WTC11 (cell line): ENCODE measurements around the gene SBSN. TPM values are rescaled to one million over a fixed set of nuclear protein-coding genes. Genes with fewer than 3 reads are reported as not detected.

ENCODE experiments used
- ATAC-seq: fragments of 200-7000 bp; cut with Tn5 transposase; 2 replicates; pipeline ENCODE4 v1.10.0; 2021; ENCODE audit warnings: mild to moderate bottlenecking, moderate library complexity
- CTCF ChIA-PET: fragments of 300-600 bp; sonication (Branson Sonifier 250); formaldehyde crosslinking; loops from one replicate; lab custom pipeline; 2021; ENCODE audit warnings: antibody characterized with exemption; lab: Charles Lee
- POLR2A ChIA-PET: fragments of 350-600 bp; sonication (Branson Sonifier 250); formaldehyde crosslinking; loops from one replicate; lab custom pipeline; 2021; ENCODE audit warnings: antibody characterized with exemption; lab: Charles Lee
- DNase-seq: peaks from one replicate; pipeline ENCODE4 v3.0.0; 2021; ENCODE audit warnings: low spot score
- H3K27ac Mint-ChIP-seq: 2 replicates; pipeline ENCODE4 v1.8.0; 2021; ENCODE audit warnings: mixed read lengths
- H3K27me3 Mint-ChIP-seq: 2 replicates; pipeline ENCODE4 v1.8.0; 2021; ENCODE audit warnings: low read depth, mild to moderate bottlenecking, moderate library complexity, mixed read lengths
- H3K36me3 Mint-ChIP-seq: 2 replicates; pipeline ENCODE4 v1.8.0; 2021; ENCODE audit warnings: mixed read lengths
- H3K4me1 Mint-ChIP-seq: 2 replicates; pipeline ENCODE4 v1.8.0; 2022; ENCODE audit warnings: mixed read lengths
- H3K4me3 Mint-ChIP-seq: 2 replicates; pipeline ENCODE4 v1.8.0; 2021; ENCODE audit warnings: mild to moderate bottlenecking, moderate library complexity, mixed read lengths
- H3K9me3 Mint-ChIP-seq: 2 replicates; pipeline ENCODE4 v1.8.0; 2021; ENCODE audit warnings: mixed read lengths
- ATF1 ChIP-seq: sonication (generic); formaldehyde crosslinking; IDR thresholded peaks from 2 replicates; pipeline ENCODE4 v1.8.1; 2023; ENCODE audit warnings: mild to moderate bottlenecking, moderate library complexity, missing genetic modification reagents
- CDX4 ChIP-seq: fragments of 250-450 bp; sonication (Bioruptor Pico); IDR thresholded peaks from 2 replicates; pipeline ENCODE4 v1.9.0; 2021; ENCODE audit warnings: moderate library complexity, mild to moderate bottlenecking, inconsistent platforms, borderline replicate concordance
- EMX1 ChIP-seq: fragments of 250-450 bp; sonication (Bioruptor Pico); IDR thresholded peaks from 2 replicates; pipeline ENCODE4 v1.8.0; 2021; ENCODE audit warnings: mild to moderate bottlenecking
- ESRRA ChIP-seq: sonication (generic); formaldehyde crosslinking; IDR thresholded peaks from 2 replicates; pipeline ENCODE4 v1.8.1; 2022; ENCODE audit warnings: mild to moderate bottlenecking, missing genetic modification reagents, borderline replicate concordance
- ETV6 ChIP-seq: sonication (generic); formaldehyde crosslinking; IDR thresholded peaks from 2 replicates; pipeline ENCODE4 v1.8.1; 2022; ENCODE audit warnings: mild to moderate bottlenecking, missing genetic modification reagents
- FOXK1 ChIP-seq: sonication (generic); formaldehyde crosslinking; IDR thresholded peaks from 2 replicates; pipeline ENCODE4 v1.8.0; 2022; ENCODE audit warnings: mild to moderate bottlenecking, moderate library complexity, missing genetic modification reagents
- MAX ChIP-seq: sonication (generic); formaldehyde crosslinking; IDR thresholded peaks from 2 replicates; pipeline ENCODE4 v1.8.0; 2022; ENCODE audit warnings: mild to moderate bottlenecking, missing genetic modification reagents
- NFATC4 ChIP-seq: fragments of 250-450 bp; sonication (Bioruptor Pico); IDR thresholded peaks from 2 replicates; pipeline ENCODE4 v1.9.0; 2021; ENCODE audit warnings: mild to moderate bottlenecking
- NFE2L1 ChIP-seq: sonication (generic); formaldehyde crosslinking; IDR thresholded peaks from 2 replicates; pipeline ENCODE4 v1.8.1; 2023; ENCODE audit warnings: missing genetic modification reagents
- NR3C1 ChIP-seq: sonication (generic); formaldehyde crosslinking; conservative IDR thresholded peaks from 2 replicates; pipeline ENCODE4 v1.8.1; 2023; ENCODE audit warnings: low read depth, mild to moderate bottlenecking, missing genetic modification reagents
- SMAD4 ChIP-seq: sonication (generic); formaldehyde crosslinking; IDR thresholded peaks from 2 replicates; pipeline ENCODE4 v1.8.0; 2022; ENCODE audit warnings: mild to moderate bottlenecking, missing genetic modification reagents
- STAT6 ChIP-seq: sonication (generic); formaldehyde crosslinking; conservative IDR thresholded peaks from 2 replicates; pipeline ENCODE4 v1.8.1; 2023; ENCODE audit warnings: mild to moderate bottlenecking, low read depth, missing genetic modification reagents, moderate library complexity
- TEAD1 ChIP-seq: sonication (generic); formaldehyde crosslinking; IDR thresholded peaks from 2 replicates; pipeline ENCODE4 v1.8.0; 2022; ENCODE audit warnings: mild to moderate bottlenecking, missing genetic modification reagents
- TEAD4 ChIP-seq: sonication (generic); formaldehyde crosslinking; IDR thresholded peaks from 2 replicates; pipeline ENCODE4 v1.8.0; 2022; ENCODE audit warnings: mild to moderate bottlenecking, missing genetic modification reagents
- TP53 ChIP-seq: sonication (generic); formaldehyde crosslinking; IDR thresholded peaks from 2 replicates; pipeline ENCODE4 v1.8.1; 2023; ENCODE audit warnings: mild to moderate bottlenecking, missing genetic modification reagents
- ZMAT4 ChIP-seq: fragments of 250-450 bp; sonication (Bioruptor Pico); IDR thresholded peaks from 2 replicates; pipeline ENCODE4 v1.9.0; 2021; ENCODE audit warnings: mild to moderate bottlenecking
- ZNF138 ChIP-seq: sonication (generic); formaldehyde crosslinking; conservative IDR thresholded peaks from 2 replicates; pipeline ENCODE4 v1.8.1; 2022; ENCODE audit warnings: mild to moderate bottlenecking, moderate library complexity, missing genetic modification reagents
- ZNF219 ChIP-seq: sonication (generic); formaldehyde crosslinking; IDR thresholded peaks from 2 replicates; pipeline ENCODE4 v1.8.0; 2023; ENCODE audit warnings: missing genetic modification reagents, mild to moderate bottlenecking, borderline replicate concordance
- ZNF423 ChIP-seq: fragments of 250-450 bp; sonication (Bioruptor Pico); IDR thresholded peaks from 2 replicates; pipeline ENCODE4 v2.1.2; 2022; ENCODE audit warnings: mild to moderate bottlenecking, moderate library complexity
- ZNF425 ChIP-seq: fragments of 250-450 bp; sonication (Bioruptor Pico); conservative IDR thresholded peaks from 2 replicates; pipeline ENCODE4 v1.9.0; 2021; ENCODE audit warnings: mild to moderate bottlenecking
- ZNF671 ChIP-seq: fragments of 250-450 bp; sonication (Bioruptor Pico); IDR thresholded peaks from 2 replicates; pipeline ENCODE4 v1.8.0; 2021; ENCODE audit warnings: mild to moderate bottlenecking
- ZSCAN18 ChIP-seq: fragments of 250-450 bp; sonication (Bioruptor Pico); IDR thresholded peaks from 2 replicates; pipeline ENCODE4 v2.1.2; 2022; ENCODE audit warnings: mild to moderate bottlenecking, moderate library complexity
- total RNA-seq: library from RNA; stranded (reverse); gene quantifications from 3 replicates; pipeline ENCODE4 v1.2.3, GENCODE V29; 2021

The SBSN gene
- total RNA-seq, 1 experiment from 2014 or later: 0.15 TPM

- no peak for TF ChIP-seq TEAD1 (CRISPR knock-in tag)
- no peak for TF ChIP-seq SMAD4
- no peak for TF ChIP-seq NFATC4 (CRISPR knock-in tag)
- TF ChIP-seq ZNF671 (CRISPR knock-in tag): no peak
- no peak for TF ChIP-seq ZSCAN18 (CRISPR knock-in tag)
- TF ChIP-seq MAX (CRISPR knock-in tag): no peak
- no peak for TF ChIP-seq ZNF423 (CRISPR knock-in tag)
- TF ChIP-seq ZNF138 (CRISPR knock-in tag): no peak
- TF ChIP-seq TP53 (CRISPR knock-in tag): no peak
- TF ChIP-seq FOXK1: no peak
- no peak for TF ChIP-seq ZNF425 (CRISPR knock-in tag)
- no peak for TF ChIP-seq EMX1 (CRISPR knock-in tag)
- no peak for TF ChIP-seq CDX4 (CRISPR knock-in tag)
- TF ChIP-seq TEAD4: no peak
- TF ChIP-seq ZNF219 (CRISPR knock-in tag): no peak
- peak overlapping the region; percentile 92 for H3K4me3 Mint-ChIP-seq
- ChIA-PET CTCF (interaction anchor here (1.2 to 2.0 kb wide), 2 partner anchors 13 to 34 kb away, joined by 3 to 6 read pairs; no protein-coding TSS in a partner anchor), POLR2A (no interaction called here)
- H3K9me3 Mint-ChIP-seq: no peaks in the 10 kb centered on the region
- H3K27ac Mint-ChIP-seq: peak overlapping the region; percentile 80
- no peak for DNase-seq
- ATAC-seq: no peak
- peaks cover 21% of the 10 kb centered on the region for H3K4me1 Mint-ChIP-seq
- H3K36me3 Mint-ChIP-seq: peaks cover 27% of the 10 kb centered on the region
- no peaks in the 10 kb centered on the region; the same call in 1 of the 2 replicates for H3K27me3 Mint-ChIP-seq
Observed at GRCh38 chr19:35544110-35544802, 16.1 kb upstream of the SBSN start.

- no peak overlapping the region for H3K27ac Mint-ChIP-seq
- H3K27me3 Mint-ChIP-seq: no peaks in the 10 kb centered on the region; the same call in 1 of the 2 replicates
- ChIA-PET POLR2A (no interaction called here), CTCF (interaction anchor here (2.0 kb wide), 1 partner anchor 33 kb away, joined by 6 read pairs; no protein-coding TSS in a partner anchor)
- peaks cover 18% of the 10 kb centered on the region for H3K4me1 Mint-ChIP-seq
- H3K4me3 Mint-ChIP-seq: peak overlapping the region; percentile 92; the same call in 1 of the 2 replicates
- no peak for DNase-seq
- no peaks in the 10 kb centered on the region for H3K9me3 Mint-ChIP-seq
- TF ChIP-seq ESRRA (no peak), ZNF671 (CRISPR knock-in tag) (no peak), NR3C1 (CRISPR knock-in tag) (no peak)
- peaks cover 27% of the 10 kb centered on the region for H3K36me3 Mint-ChIP-seq
- no peak for ATAC-seq
Observed at GRCh38 chr19:35543280-35544109, 15.4 kb upstream of the SBSN start.

GRCh38 chr19:35542209-35542608, 14.1 kb upstream of the SBSN start:
- H3K27ac Mint-ChIP-seq: no peak overlapping the region
- peaks cover 18% of the 10 kb centered on the region for H3K4me1 Mint-ChIP-seq
- no peaks in the 10 kb centered on the region for H3K9me3 Mint-ChIP-seq
- H3K36me3 Mint-ChIP-seq: peaks cover 24% of the 10 kb centered on the region
- no peaks in the 10 kb centered on the region; the same call in 1 of the 2 replicates for H3K27me3 Mint-ChIP-seq
- ChIA-PET POLR2A (no interaction called here), CTCF (interaction anchor here (2.9 kb wide), 1 partner anchor 32 kb away, joined by 8 read pairs; no protein-coding TSS in a partner anchor)
- ATAC-seq: no peak
- no peak overlapping the region for H3K4me3 Mint-ChIP-seq
- no peak for DNase-seq
- TF ChIP-seq ATF1 (CRISPR knock-in tag) (no peak), CDX4 (CRISPR knock-in tag) (no peak), STAT6 (CRISPR knock-in tag) (no peak), FOXK1 (no peak), ZMAT4 (no peak), ETV6 (CRISPR knock-in tag) (no peak), NFE2L1 (CRISPR knock-in tag) (no peak)
